GM12873 (cell line): ENCODE data around the gene TMEM14C.

Experiments
- TF ChIP-seq, protein P1 (sequence below): IDR thresholded peaks from 2 replicates; pipeline ENCODE4 v1.5.1; 2012; ENCODE audit warnings: low read depth, mild to moderate bottlenecking, moderate library complexity, low read length, control low read depth; ENCODE audit not compliant: insufficient read depth; ENCODE audit errors: missing control alignments

The TMEM14C gene

DNA sequence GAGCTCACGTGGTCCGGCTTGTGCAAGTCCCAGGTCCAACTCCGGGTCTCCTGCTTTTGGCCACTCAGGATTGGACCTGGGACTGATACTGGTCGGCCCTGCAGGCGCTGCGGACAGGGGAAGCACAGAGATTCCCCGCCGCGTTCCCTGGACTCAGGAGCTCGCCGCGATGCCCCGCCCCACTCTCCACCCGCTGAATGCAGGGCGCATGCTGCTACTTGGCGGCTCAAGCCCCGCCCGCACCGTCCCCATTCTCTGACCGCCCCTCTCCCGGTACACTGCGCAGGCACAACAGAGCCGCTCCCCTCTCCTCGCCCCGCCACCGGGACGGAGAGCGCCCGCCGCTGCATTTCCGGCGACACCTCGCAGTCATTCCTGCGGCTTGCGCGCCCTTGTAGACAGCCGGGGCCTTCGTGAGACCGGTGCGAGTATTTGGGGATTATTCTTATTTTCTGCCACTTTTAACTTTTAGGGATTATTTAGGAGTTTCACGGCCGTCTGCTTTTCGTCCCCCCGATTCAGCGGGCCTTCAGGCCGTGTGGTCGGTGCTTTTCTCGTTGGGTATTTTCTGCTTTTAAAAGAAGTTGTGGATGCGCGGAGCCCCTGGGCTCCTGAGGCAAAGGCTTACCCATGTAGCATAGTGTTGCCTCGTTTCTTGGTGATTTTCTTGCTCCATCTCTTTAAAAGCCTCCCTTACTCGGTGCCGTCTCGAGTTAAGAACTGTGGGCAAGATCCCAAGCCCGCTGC is at the start of gene TMEM14C:
TMEM14C (plus strand) TSS at position 251 of the 747 bp plus-strand sequence. CDS start 1,544 bp downstream, outside the sequence.
- TF ChIP-seq, protein P1, sequence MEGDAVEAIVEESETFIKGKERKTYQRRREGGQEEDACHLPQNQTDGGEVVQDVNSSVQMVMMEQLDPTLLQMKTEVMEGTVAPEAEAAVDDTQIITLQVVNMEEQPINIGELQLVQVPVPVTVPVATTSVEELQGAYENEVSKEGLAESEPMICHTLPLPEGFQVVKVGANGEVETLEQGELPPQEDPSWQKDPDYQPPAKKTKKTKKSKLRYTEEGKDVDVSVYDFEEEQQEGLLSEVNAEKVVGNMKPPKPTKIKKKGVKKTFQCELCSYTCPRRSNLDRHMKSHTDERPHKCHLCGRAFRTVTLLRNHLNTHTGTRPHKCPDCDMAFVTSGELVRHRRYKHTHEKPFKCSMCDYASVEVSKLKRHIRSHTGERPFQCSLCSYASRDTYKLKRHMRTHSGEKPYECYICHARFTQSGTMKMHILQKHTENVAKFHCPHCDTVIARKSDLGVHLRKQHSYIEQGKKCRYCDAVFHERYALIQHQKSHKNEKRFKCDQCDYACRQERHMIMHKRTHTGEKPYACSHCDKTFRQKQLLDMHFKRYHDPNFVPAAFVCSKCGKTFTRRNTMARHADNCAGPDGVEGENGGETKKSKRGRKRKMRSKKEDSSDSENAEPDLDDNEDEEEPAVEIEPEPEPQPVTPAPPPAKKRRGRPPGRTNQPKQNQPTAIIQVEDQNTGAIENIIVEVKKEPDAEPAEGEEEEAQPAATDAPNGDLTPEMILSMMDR, result no peak

DNA sequence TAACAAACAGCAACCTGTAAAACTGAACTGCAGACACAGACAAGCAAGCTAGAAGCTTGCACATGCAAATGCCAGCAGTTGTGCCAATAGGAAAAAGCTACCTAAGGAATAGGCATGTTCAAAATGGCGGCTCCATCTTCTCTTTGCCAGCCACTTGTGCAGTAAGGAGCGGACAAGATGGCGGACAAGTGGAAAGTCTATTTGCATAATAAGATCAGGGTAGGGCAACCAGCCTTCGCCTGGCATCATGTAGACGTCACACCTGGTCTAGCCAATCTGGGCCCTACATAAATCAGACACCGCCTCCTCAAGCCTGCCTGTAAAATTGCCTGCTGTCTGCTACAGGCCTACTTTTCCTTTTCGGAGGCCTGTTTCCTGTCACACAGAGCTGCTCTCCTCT is 46.5 kb upstream of the TMEM14C start:
- TF ChIP-seq, protein P1, result no peak

DNA sequence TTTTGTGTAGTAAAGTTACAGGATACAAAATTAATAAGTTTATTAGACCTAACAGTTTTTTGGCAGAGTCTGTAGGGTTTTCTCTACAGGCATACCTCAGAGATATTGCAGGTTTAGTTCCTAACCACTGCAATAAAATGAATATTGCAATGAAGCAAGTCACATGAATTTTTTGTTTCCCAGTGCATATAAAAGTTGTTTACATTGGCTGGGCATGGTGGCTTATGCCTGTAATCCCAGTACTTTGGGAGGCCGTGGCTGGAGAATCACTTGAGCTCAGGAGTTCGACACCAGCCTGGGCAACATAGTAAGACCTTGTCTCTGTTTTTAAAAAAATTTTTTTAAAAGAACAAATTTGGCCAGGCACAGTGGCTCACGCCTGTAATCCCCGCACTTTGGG is 44.4 kb upstream of the TMEM14C start:
- TF ChIP-seq, protein P1, result no peak

DNA sequence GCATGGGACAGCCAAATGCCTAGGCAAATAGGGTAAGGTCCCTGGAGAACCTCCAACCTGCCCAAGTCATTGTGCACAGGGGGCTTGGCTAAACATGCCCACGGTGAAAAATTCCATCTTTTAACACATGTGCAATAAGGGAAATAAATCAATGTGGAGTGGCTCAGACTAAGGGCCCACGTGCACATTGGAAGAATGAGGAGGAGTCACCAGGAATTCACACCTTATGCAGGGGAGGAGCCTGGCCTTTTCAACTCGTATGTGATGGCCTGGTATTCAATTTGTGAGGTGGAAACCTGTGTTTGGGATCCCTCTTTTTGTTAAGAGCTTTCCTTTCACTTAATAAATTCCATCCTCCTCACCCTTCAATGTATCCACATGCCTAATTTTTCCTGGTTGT is 41.1 kb upstream of the TMEM14C start:
- TF ChIP-seq, protein P1, result no peak

DNA sequence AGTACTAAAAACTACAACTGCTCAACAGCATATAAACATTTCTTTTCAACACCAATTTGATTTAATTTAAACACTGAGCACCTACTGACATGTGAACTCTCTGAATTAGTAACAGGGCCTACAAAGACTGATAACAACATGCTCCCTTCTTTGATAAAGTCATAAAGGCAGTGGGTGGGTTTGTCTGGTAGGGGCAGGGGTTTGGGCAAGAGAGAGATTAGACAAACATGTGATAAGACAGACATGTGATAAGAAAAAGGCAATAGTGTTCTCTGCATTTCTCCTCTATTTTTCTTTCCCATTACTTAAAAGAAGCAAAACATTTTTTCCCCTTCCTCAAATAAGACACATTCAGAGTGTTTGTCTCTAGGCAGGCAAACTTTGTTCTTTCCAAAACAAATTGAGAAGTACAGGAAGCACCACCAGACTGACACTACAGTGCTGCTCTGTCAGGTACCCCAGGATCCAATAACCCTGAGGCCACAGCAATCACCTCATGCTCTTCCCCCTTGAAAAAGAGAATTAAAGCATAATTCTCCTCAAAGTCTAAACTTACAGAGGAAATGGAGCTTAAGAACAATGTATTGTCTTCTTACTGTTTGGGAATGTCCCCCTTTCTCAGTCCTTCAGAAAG is 40.4 kb upstream of the TMEM14C start:
- TF ChIP-seq, protein P1, result no peak

DNA sequence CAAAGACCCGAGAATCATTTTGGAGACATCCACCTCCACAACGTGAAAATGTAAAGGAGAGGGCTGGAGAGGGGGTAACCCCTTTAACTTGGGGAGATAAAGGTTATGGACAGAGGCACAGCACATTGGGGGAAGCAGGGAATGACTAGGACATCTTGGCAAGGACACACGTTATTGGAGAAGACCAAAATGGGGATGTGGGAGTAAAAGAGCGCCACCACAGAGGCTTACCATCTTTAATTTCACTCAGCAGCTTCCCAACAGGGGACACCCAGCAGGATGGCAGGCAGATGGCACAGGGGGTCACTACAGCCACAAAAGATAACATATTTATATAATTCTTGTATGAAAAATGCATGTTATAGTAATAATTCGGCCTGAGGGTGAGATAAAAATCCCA is 38.3 kb upstream of the TMEM14C start:
- TF ChIP-seq, protein P1, result no peak

DNA sequence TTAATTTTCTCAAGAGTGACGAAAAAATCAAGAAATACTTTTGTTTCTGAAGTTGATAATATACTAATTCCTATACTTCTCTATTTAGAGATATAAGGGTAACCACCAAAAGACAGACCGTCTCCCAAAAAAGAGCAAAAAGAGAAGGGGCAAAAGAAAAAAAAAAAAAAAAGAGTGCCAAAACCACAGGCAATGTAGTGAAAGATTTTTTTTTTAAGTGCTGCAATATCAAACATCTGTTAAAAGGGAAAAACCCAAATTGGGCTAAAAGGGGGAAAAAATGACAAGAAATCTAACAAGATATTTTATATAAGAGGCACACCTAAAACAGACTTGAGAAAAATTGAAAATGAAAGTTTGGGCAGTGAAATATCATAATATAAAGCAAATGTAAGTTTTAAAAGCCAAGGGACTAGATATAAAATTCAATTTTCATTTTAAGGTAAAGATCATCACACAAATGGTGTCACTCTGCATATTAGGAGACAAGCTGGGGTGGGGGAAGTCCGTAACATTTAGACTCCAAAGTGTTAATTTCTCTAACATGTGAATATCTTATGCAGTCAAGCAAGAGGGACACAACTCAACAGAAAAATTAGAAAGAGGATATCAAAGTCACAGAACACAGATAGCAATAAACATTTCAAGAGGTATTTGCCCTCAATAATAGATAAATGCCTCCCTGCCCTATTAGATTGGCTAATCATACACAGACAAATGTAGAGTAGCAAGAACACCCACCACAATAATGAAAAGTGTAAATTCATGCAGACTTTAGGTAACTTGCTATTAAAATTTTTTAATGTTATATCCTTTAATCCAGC is 37.6 kb upstream of the TMEM14C start:
- TF ChIP-seq, protein P1, result no peak
